Loucy (cell line): Measurements from ENCODE around the gene ATG16L2.
"Not testable (repeated sequence)": the region's sequence is repeated elsewhere in the genome, so short reads cannot be mapped to it uniquely, and the experiment has no call there.

Source experiments
- H2AFZ ChIP-seq: fragments of 200-600 bp; sonication (generic); 2 replicates; pipeline ENCODE4 v1.6.0; 2016; ENCODE audit warnings: antibody characterized with exemption, mild to moderate bottlenecking, low read length, moderate library complexity
- H3F3A ChIP-seq: fragments of 200-600 bp; 2 replicates; pipeline ENCODE4 v1.6.0; 2016; ENCODE audit warnings: antibody characterized with exemption, low read depth, mild to moderate bottlenecking
- H3K27me3 ChIP-seq: fragments of 200-600 bp; sonication (generic); 2 replicates; pipeline ENCODE4 v1.6.1; 2014; ENCODE audit warnings: low read length, mild to moderate bottlenecking; ENCODE audit not compliant: insufficient read depth, poor library complexity, severe bottlenecking
- H3K36me3 ChIP-seq: fragments of 200-600 bp; sonication (generic); 2 replicates; pipeline ENCODE4 v1.6.1; 2016; ENCODE audit warnings: low read length; ENCODE audit not compliant: insufficient read depth
- H3K4me1 ChIP-seq: fragments of 200-600 bp; sonication (generic); 2 replicates; pipeline ENCODE4 v1.5.1; 2014; ENCODE audit warnings: low read length, mild to moderate bottlenecking; ENCODE audit not compliant: insufficient read depth, poor library complexity, severe bottlenecking
- H3K4me2 ChIP-seq: fragments of 200-600 bp; sonication (generic); 2 replicates; pipeline ENCODE4 v1.6.0; 2014; ENCODE audit warnings: antibody characterized with exemption, low read length, low read depth, mild to moderate bottlenecking; ENCODE audit not compliant: poor library complexity, severe bottlenecking
- H3K4me3 ChIP-seq: fragments of 200-600 bp; sonication (generic); 2 replicates; pipeline ENCODE4 v1.5.1; 2014; ENCODE audit warnings: low read length, mild to moderate bottlenecking, mixed read lengths; ENCODE audit not compliant: poor library complexity, severe bottlenecking
- H3K79me2 ChIP-seq: fragments of 200-600 bp; sonication (generic); 2 replicates; pipeline ENCODE4 v1.6.1; 2014; ENCODE audit warnings: low read length; ENCODE audit not compliant: insufficient read depth
- H3K9ac ChIP-seq: fragments of 200-600 bp; sonication (generic); 2 replicates; pipeline ENCODE4 v1.6.0; 2014; ENCODE audit warnings: mild to moderate bottlenecking, low read depth, low read length, moderate library complexity; ENCODE audit not compliant: poor library complexity, severe bottlenecking
- H3K9me2 ChIP-seq: fragments of 200-600 bp; sonication (generic); replicated peaks from 2 replicates; pipeline ENCODE4 v1.6.1; 2016; ENCODE audit warnings: low read depth, low read length, mixed read lengths
- H3K9me3 ChIP-seq: fragments of 200-600 bp; sonication (generic); 2 replicates; pipeline ENCODE4 v1.6.1; 2014; ENCODE audit warnings: mild to moderate bottlenecking, antibody characterized with exemption, low read length, low read depth; ENCODE audit not compliant: insufficient read depth
- H4K20me1 ChIP-seq: fragments of 200-600 bp; sonication (generic); 2 replicates; pipeline ENCODE4 v1.6.0; 2014; ENCODE audit warnings: antibody characterized with exemption, low read length, mild to moderate bottlenecking; ENCODE audit not compliant: insufficient read depth, poor library complexity, severe bottlenecking
- CTCF ChIP-seq: fragments of 200-600 bp; sonication (generic); conservative IDR thresholded peaks from 2 replicates; pipeline ENCODE4 v1.5.1; 2014; ENCODE audit warnings: mild to moderate bottlenecking, antibody characterized with exemption, low read length
- EZH2phosphoT487 ChIP-seq: fragments of 200-600 bp; IDR thresholded peaks from 2 replicates; pipeline ENCODE4 v1.6.1; 2018; ENCODE audit warnings: antibody characterized with exemption, mild to moderate bottlenecking, moderate library complexity, borderline replicate concordance

ATG16L2 gene

GRCh38 chr11:72789493-72790131 lies 24.6 kb upstream of the ATG16L2 start:
- H3K79me2 ChIP-seq = peaks cover 10% of the 10 kb centered on the region
- H2AFZ ChIP-seq = no peak overlapping the region
- H4K20me1 ChIP-seq = no peaks in the 10 kb centered on the region
- no peaks in the 10 kb centered on the region for H3K36me3 ChIP-seq
- H3K27me3 ChIP-seq = no peaks in the 10 kb centered on the region
- peaks cover 40% of the 10 kb centered on the region for H3K4me1 ChIP-seq
- no peaks in the 10 kb centered on the region for H3K9me3 ChIP-seq
- H3K9me2 ChIP-seq = no peaks in the 10 kb centered on the region
- no peak overlapping the region for H3K4me3 ChIP-seq
- H3F3A ChIP-seq = no peaks in the 10 kb centered on the region
- H3K9ac ChIP-seq = no peak overlapping the region
- no peak for TF ChIP-seq EZH2phosphoT487
- no peak for TF ChIP-seq CTCF
- H3K4me2 ChIP-seq = peak overlapping the region; percentile 49

- H3K9me2 ChIP-seq, H3K9me3 ChIP-seq, H3F3A ChIP-seq, H3K36me3 ChIP-seq, H4K20me1 ChIP-seq, H3K27me3 ChIP-seq, H2AFZ ChIP-seq, H3K9ac ChIP-seq: not testable (repeated sequence)
- H3K4me2 ChIP-seq = peak overlapping the region; percentile 49
- peaks cover 41% of the 10 kb centered on the region for H3K4me1 ChIP-seq
- H3K4me3 ChIP-seq = peak overlapping the region; percentile 33
- peaks cover 10% of the 10 kb centered on the region for H3K79me2 ChIP-seq
Observed at GRCh38 chr11:72791228-72791627, 23.0 kb upstream of the ATG16L2 start.

- Histone ChIP-seq H3F3A (no peaks in the 10 kb centered on the region), H2AFZ (no peak overlapping the region), H3K9me2 (no peaks in the 10 kb centered on the region), H4K20me1 (no peaks in the 10 kb centered on the region), H3K4me1 (peaks cover 36% of the 10 kb centered on the region), H3K4me2 (peak overlapping the region; percentile 71), H3K4me3 (peak overlapping the region; percentile 80), H3K9ac (peak overlapping the region; percentile 69), H3K36me3 (no peaks in the 10 kb centered on the region), H3K27me3 (no peaks in the 10 kb centered on the region), H3K9me3 (no peaks in the 10 kb centered on the region), H3K79me2 (peaks cover 10% of the 10 kb centered on the region)
- no peak for TF ChIP-seq CTCF
- TF ChIP-seq EZH2phosphoT487 = no peak
Observed at GRCh38 chr11:72792437-72793021, 21.7 kb upstream of the ATG16L2 start.

GRCh38 chr11:72793076-72793424 lies 21.2 kb upstream of the ATG16L2 start:
- Histone ChIP-seq H2AFZ (peak overlapping the region; percentile 59), H3K4me1 (peaks cover 31% of the 10 kb centered on the region)

More at GRCh38 chr11:72793076-72793424, 21.2 kb upstream of the ATG16L2 start:
- Histone ChIP-seq H3K9me3 (no peaks in the 10 kb centered on the region), H3F3A (no peaks in the 10 kb centered on the region), H3K9ac (peak overlapping the region; percentile 69), H4K20me1 (no peaks in the 10 kb centered on the region), H3K4me2 (peak overlapping the region; percentile 71), H3K79me2 (peaks cover 10% of the 10 kb centered on the region), H3K36me3 (no peaks in the 10 kb centered on the region), H3K9me2 (no peaks in the 10 kb centered on the region), H3K27me3 (no peaks in the 10 kb centered on the region), H3K4me3 (peak overlapping the region; percentile 80)
- no peak for TF ChIP-seq CTCF
- no peak for TF ChIP-seq EZH2phosphoT487
